Stimulated activated CD4-positive, alpha-beta T cell treated with anti-CD3 and anti-CD28 coated beads, Interleukin-1b, Interleukin-23, amount 100 ng/mL, for 1 hour (primary cell): ENCODE measurements around the gene AOC1.

ENCODE experiments used
- DNase-seq, 2 donors: peaks; one replicate each; pipeline ENCODE4 v3.0.0-alpha.2; 2020; ENCODE audit warnings: low read depth in 2 of 2

Gene AOC1

DNA sequence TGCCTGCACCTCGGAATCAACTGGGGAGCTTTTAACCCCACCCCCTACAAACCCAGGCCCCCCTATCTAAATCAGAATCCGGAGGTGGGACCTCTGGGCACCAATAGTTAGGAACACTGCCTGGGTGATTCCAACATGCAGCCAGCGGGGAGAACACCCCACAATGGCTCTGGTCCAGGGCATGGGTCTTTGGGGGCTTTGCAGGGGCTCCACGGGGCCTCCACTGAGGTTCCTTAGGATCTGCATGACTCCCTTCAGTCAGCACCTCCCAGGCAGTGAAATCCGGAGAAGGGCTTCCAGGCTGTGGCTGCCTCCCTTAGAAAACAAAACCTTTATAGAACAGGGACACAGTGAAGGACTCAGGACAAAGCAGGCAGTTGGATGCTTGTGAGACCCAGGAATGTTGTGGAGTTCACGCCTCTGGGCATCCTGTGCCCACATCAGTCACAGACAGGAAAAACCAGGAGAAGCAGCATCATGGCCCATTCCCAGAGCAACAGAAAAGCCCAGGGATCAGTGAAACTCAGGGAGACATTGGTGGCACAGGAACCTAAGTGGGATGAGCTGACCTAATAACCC is 16.5 kb upstream of the AOC1 start:
- DNase-seq: no peak

DNA sequence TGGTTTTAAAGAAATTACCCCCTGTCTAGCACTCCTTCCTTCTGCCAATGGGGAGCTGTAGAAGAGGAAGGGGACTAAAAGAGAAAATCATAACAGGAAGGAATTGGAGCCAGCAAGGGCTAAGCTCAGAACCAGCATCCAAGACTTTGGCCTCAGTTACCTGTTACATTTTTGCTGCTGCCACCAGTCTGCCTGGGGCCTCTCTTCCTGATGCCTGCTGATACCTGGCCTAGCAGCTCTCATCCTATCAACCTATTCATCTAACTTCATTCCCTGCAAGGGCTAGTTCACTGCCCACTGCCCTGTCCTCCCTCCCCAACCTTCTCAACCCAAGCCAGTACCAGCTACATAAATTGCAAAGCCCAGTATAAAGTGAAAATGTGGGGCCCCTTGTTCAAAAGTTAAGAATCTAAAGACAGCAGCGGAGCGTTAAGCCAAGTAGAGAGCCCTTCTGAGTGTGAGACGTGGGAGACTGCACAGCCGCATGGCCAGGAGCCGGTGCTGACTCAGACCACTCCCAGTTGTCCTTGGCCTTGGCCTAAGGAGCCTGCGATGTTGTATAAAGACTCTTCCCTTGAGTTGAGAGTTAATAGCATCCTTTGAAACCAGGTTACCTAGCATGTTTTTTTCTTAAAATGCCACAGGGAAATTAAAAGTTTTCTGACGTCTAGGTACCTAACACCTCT is 13.2 kb upstream of the AOC1 start:
- DNase-seq: no peak

DNA sequence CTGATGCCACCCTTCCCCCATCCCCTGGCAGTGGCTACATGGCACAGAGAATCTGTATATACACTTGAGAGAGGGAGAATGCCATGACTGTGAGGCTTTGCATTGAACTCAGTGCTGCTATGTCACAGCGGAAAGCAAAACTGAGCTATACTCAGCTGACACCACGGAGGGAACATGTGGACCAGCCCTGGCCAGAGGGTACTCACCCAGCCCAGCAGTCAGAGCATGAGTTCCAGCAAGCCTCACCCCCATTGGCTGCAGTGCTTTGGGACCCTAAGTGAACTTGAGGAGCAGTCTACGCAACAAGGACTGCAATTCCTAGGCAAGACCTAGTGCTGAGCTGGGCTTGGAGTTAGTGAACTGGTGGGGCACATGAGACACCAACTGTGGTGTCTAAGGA is 10.3 kb upstream of the AOC1 start:
- DNase-seq: no peak

DNA sequence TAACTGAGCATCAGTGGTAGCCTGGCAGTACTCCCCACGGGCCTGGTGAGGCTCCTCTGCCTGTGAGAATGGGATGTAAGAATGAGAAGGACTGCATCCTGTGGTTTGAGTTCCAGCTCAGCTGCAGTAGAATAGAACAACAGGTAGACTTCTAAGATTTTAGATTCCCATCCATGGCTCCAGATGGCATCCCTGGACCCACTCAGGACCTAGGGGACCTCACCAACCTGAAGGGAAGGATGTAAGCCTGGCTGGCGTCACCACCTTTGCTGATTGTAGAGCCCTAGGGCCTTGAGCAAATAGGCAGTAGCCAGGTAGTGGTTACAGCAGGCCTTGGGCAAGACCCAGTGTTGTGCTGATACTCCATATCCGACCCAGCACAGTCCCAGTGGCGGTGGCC is 9.6 kb upstream of the AOC1 start:
- DNase-seq: no peak

- no peak for DNase-seq
These were observed 6.9 kb upstream of the AOC1 start for GRCh38 chr7:150845421-150845861.

DNA sequence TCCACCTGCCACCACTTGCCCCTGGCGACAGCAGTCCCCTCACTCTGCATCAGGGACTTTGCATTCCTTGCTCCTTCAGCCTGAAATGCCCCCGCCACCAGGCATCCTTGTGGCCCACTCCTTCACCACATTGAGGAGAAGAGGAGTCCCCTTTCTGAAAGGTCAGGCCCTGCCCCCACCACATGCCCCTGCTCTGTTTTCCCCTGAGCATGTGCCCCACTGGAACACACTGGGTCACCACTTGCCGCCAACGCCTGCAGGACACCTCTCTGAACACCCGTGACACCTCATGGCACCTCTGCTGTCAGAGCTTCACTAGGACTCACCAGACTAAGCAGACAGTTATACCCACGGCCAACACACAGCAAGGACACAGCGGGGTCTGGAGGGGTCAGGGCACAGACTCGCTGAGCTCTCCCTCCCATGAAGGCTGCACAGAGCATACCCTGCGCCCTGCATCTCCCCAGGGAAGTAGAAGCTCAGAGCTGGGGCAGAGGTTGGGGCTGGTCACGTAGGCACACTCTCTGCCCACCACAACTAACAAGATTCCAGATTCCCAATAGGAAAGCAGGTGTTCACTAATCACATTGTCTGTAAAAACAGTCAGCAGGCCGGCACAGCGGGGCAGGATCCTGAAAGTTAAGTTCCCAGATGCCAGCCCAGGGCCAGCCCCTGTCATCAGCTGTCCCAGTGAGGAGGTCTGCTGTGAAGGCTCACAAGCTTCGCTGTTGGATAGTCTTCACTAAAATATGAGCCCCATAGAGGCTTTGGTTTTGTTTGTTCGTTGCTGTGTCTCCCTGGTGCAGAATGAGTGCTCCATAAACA is 5.8 kb upstream of the AOC1 start:
- DNase-seq: no peak

- DNase-seq: no peak
These were observed 4.8 kb upstream of the AOC1 start for GRCh38 chr7:150847536-150847935.

GRCh38 chr7:150848111-150848510 is 4.2 kb upstream of the AOC1 start:
- no peak for DNase-seq

- no peak for DNase-seq
These were observed 3.7 kb upstream of the AOC1 start for GRCh38 chr7:150848561-150849115.

GRCh38 chr7:150849204-150849775 is 3.0 kb upstream of the AOC1 start:
- no peak for DNase-seq

DNA sequence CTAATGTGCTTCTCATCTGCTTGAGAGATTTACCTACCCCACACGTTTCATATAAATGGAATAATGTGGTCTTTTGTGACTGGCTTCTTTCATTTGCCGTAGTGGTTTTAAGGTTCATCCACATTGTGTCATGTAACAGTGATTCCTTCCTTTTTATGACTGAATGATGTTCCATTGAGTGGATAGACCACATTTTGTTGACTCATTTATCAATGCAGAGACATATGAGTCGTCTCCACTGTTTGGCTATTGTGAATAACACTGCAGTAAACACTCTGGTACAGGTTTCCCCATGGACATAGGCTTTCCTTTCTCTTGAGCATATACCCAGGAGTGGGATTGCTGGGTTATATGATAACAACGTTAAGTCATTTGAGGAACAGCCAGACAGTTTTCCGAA is 2.0 kb upstream of the AOC1 start:
- DNase-seq: no peak

- no peak for DNase-seq
These were observed 586 bp upstream of the AOC1 start for GRCh38 chr7:150851492-150852370.

- no peak for DNase-seq
These were observed 2.0 kb downstream of the AOC1 start for GRCh38 chr7:150854066-150855000.

DNA sequence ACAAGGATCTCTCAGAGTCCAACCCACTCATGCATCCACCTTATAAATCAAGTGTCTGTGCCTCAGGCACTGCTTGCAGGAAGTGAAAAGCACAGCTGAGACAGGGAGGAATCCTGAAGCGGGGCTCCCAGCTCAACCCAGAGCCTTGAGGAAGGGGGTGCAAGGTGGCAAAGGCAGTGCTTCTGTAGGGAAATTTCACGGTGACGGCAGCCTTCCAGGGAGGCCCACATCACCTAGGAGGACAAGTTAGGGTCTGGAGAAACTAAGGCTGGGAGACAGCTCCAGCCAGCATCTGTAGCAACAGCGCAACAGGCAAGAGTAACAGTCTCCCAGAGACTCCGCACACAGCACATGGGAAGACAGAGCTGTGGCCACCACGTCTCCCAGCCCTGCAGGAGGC is 2.7 kb downstream of the AOC1 start:
- no peak for DNase-seq

- no peak for DNase-seq
These were observed 3.4 kb downstream of the AOC1 start for GRCh38 chr7:150855476-150856302.

DNA sequence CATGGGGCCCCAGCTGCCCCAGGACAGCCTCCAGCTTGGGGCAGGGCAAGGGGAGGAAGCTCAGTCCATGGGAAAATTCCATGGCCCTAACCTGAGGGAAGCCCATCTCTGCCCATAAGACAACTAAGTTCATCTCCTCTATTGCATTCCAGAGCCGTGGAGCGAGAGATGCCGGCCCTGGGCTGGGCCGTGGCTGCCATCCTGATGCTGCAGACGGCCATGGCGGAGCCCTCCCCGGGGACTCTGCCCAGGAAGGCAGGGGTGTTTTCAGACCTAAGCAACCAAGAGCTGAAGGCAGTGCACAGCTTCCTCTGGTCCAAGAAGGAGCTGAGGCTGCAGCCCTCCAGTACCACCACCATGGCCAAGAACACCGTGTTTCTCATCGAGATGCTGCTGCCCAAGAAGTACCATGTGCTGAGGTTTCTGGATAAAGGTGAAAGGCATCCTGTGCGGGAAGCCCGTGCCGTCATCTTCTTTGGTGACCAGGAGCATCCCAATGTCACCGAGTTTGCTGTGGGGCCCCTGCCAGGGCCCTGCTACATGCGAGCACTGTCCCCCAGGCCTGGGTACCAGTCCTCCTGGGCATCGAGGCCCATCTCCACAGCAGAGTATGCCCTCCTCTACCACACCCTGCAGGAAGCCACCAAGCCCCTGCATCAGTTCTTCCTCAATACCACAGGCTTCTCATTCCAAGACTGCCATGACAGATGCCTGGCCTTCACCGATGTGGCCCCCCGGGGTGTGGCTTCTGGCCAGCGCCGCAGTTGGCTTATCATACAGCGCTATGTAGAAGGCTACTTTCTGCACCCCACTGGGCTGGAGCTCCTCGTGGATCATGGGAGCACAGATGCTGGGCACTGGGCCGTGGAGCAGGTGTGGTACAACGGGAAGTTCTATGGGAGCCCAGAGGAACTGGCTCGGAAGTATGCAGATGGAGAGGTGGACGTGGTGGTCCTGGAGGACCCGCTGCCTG is 4.3 kb downstream of the AOC1 start:
- no peak for DNase-seq

- no peak for DNase-seq
These were observed 5.1 kb downstream of the AOC1 start for GRCh38 chr7:150857276-150858055.
